MM.1S (cell line): Measurements from ENCODE around the gene ST6GALNAC4.

Experiments
- DNase-seq: peaks from one replicate; pipeline ENCODE4 v3.0.0-alpha.2; 2015
- H2AFZ ChIP-seq: fragments of 300-600 bp; sonication (generic); 2 replicates; pipeline ENCODE4 v1.6.0; 2016; ENCODE audit warnings: antibody characterized with exemption, low read length
- H3F3A ChIP-seq: fragments of 300-600 bp; sonication (generic); 2 replicates; pipeline ENCODE4 v1.6.1; 2016; ENCODE audit warnings: mild to moderate bottlenecking, antibody characterized with exemption, low read length, moderate library complexity, mixed read lengths; ENCODE audit not compliant: insufficient read depth
- H3K27ac ChIP-seq: fragments of 300-600 bp; sonication (generic); 2 replicates; pipeline ENCODE4 v1.5.1; 2016; ENCODE audit warnings: mild to moderate bottlenecking, low read length
- H3K27me3 ChIP-seq: fragments of 300-600 bp; sonication (generic); replicated peaks from 2 replicates; pipeline ENCODE4 v1.6.0; 2016; ENCODE audit warnings: low read length; ENCODE audit not compliant: insufficient read depth
- H3K36me3 ChIP-seq: fragments of 300-600 bp; sonication (generic); replicated peaks from 2 replicates; pipeline ENCODE4 v1.6.1; 2016; ENCODE audit warnings: mild to moderate bottlenecking, low read length, mixed read lengths; ENCODE audit not compliant: insufficient read depth
- H3K4me1 ChIP-seq: fragments of 300-600 bp; sonication (generic); 2 replicates; pipeline ENCODE4 v1.6.1; 2016; ENCODE audit warnings: low read length, mixed read lengths
- H3K4me2 ChIP-seq: fragments of 300-600 bp; sonication (generic); 2 replicates; pipeline ENCODE4 v1.6.0; 2016; ENCODE audit warnings: low read depth, low read length
- H3K4me3 ChIP-seq: fragments of 300-600 bp; sonication (generic); 2 replicates; pipeline ENCODE4 v1.5.1; 2016; ENCODE audit warnings: low read length, mixed read lengths
- H3K79me2 ChIP-seq: fragments of 300-600 bp; sonication (generic); 2 replicates; pipeline ENCODE4 v1.6.1; 2016; ENCODE audit warnings: mixed run types, low read length, mixed read lengths
- H3K9ac ChIP-seq: fragments of 300-600 bp; sonication (generic); 2 replicates; pipeline ENCODE4 v1.6.1; 2016; ENCODE audit warnings: low read length, mixed read lengths
- H3K9me2 ChIP-seq: fragments of 300-600 bp; sonication (generic); replicated peaks from 2 replicates; pipeline ENCODE4 v1.6.1; 2016; ENCODE audit warnings: mild to moderate bottlenecking, low read length, mixed read lengths; ENCODE audit not compliant: insufficient read depth
- H3K9me3 ChIP-seq: fragments of 300-600 bp; sonication (generic); replicated peaks from 2 replicates; pipeline ENCODE4 v1.6.1; 2016; ENCODE audit warnings: mild to moderate bottlenecking, low read length, mixed read lengths; ENCODE audit not compliant: insufficient read depth
- H4K20me1 ChIP-seq: fragments of 300-600 bp; sonication (generic); 2 replicates; pipeline ENCODE4 v1.6.1; 2016; ENCODE audit warnings: mild to moderate bottlenecking, low read length, moderate library complexity, mixed read lengths; ENCODE audit not compliant: insufficient read depth
- CTCF ChIP-seq: fragments of 300-600 bp; sonication (generic); IDR thresholded peaks from 2 replicates; pipeline ENCODE4 v1.5.1; 2016; ENCODE audit warnings: antibody characterized with exemption, low read length, mixed read lengths
- EZH2 ChIP-seq: fragments of 300-600 bp; sonication (generic); optimal IDR thresholded peaks from 2 replicates; pipeline ENCODE3; 2017; ENCODE audit warnings: low read depth, mild to moderate bottlenecking, antibody characterized with exemption, low read length, mixed read lengths
- EZH2phosphoT487 ChIP-seq: fragments of 300-600 bp; sonication (generic); IDR thresholded peaks from 2 replicates; pipeline ENCODE4 v1.6.1; 2018; ENCODE audit warnings: antibody characterized with exemption, low read length

The ST6GALNAC4 gene

DNA sequence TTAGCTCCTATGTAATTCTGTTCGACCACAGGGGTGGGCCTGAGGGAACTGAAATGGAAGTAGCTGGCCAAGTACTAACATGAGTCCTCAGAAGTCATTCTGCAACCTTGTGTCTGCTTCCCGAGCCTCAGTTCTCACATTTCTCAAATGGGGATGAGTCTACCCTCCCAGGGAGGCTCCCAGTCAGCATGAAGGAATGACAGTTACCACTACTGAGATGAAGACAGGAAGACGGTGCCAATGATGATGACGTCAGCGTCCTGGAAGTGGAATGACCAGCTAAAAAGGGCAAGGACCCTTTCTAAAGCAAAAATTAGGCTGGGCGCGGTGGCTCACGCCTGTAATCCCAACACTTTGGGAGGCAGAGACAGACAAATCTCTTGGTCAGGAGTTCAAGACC is 6.9 kb upstream of the ST6GALNAC4 start:
- Histone ChIP-seq H3K4me1 (peaks cover 26% of the 10 kb centered on the region), H3K9me3 (no peaks in the 10 kb centered on the region), H3K79me2 (peaks cover 4% of the 10 kb centered on the region; the same call in 1 of the 2 replicates), H3K27ac (no peak overlapping the region), H2AFZ (no peak overlapping the region), H4K20me1 (no peaks in the 10 kb centered on the region), H3K9me2 (no peaks in the 10 kb centered on the region), H3K9ac (no peak overlapping the region), H3K4me2 (no peak overlapping the region), H3F3A (peaks cover 30% of the 10 kb centered on the region), H3K36me3 (no peaks in the 10 kb centered on the region), H3K27me3 (no peaks in the 10 kb centered on the region), H3K4me3 (no peak overlapping the region)
- no peak for DNase-seq
- TF ChIP-seq EZH2phosphoT487 (no peak), CTCF (no peak), EZH2 (no peak)

DNA sequence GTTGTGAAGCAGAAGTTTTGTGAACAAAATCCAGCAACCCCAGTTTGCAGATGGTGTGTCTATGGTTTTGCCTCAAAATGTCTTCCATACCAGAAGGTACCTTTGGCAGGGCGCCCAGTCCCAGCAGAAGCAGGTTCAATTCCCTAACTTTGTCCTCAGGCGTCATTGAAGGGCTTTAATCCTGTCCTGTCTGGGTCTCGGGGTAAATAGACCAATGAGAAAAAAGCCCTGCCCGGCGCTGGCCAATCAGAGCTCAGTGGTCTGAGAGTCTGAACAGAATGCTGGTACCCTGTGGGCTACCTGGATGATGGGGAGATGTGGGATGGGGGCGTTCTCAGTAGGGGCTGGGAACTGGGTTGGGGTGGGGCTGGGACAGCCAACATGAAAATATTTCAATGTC is 6.2 kb upstream of the ST6GALNAC4 start:
- Histone ChIP-seq H3K79me2 (peaks cover 8% of the 10 kb centered on the region), H3K27ac (no peak overlapping the region), H2AFZ (no peak overlapping the region), H3K9me3 (no peaks in the 10 kb centered on the region), H3K9ac (no peak overlapping the region), H3K4me3 (no peak overlapping the region), H3K9me2 (no peaks in the 10 kb centered on the region), H3K36me3 (no peaks in the 10 kb centered on the region), H3K4me1 (peaks cover 25% of the 10 kb centered on the region), H4K20me1 (no peaks in the 10 kb centered on the region), H3F3A (peaks cover 22% of the 10 kb centered on the region), H3K27me3 (no peaks in the 10 kb centered on the region), H3K4me2 (no peak overlapping the region)
- DNase-seq, result no peak
- TF ChIP-seq EZH2, result no peak
- no peak for TF ChIP-seq CTCF
- no peak for TF ChIP-seq EZH2phosphoT487

DNA sequence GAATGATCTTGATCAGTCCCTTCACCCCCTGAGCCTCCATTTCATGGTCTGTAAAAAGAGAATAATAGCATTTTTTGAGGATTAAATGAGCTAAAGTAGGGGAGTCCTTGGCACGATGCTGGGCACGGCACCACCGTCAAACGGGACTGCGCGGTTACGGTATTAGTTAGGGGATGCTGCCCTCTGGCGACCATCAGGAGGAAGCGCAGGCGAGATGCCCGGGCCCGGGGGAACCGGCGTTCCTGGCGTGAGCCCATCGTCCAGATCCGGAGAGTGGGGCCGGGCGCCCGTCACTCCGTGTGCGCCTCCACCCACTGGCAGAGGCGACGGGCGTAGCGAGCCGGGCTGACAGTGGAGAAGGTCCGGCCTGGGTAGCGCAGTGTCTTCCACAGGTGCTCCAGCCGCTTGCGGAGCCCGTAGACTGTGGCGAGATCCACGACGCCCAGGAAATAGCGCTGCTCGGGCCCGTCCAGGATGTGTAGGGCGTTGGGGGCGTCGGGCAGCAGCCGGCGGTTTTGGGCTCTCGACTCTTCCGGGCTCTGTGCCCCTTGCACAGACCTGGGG is 4.8 kb upstream of the ST6GALNAC4 start:
- TF ChIP-seq CTCF, result peak; percentile 88
- TF ChIP-seq EZH2, result no peak
- no peak for TF ChIP-seq EZH2phosphoT487
- Histone ChIP-seq H4K20me1 (no peaks in the 10 kb centered on the region), H3K9me2 (no peaks in the 10 kb centered on the region), H3K27ac (no peak overlapping the region), H3K4me1 (peaks cover 30% of the 10 kb centered on the region), H3K27me3 (no peaks in the 10 kb centered on the region), H3K9ac (no peak overlapping the region), H3K79me2 (peaks cover 10% of the 10 kb centered on the region), H3K4me3 (peak overlapping the region; percentile 27; the same call in 1 of the 2 replicates), H3K4me2 (peak overlapping the region; percentile 67), H3F3A (peaks cover 17% of the 10 kb centered on the region; the same call in 1 of the 2 replicates), H3K9me3 (no peaks in the 10 kb centered on the region), H3K36me3 (no peaks in the 10 kb centered on the region), H2AFZ (no peak overlapping the region)
- DNase-seq, result peak; percentile 63
